ENCODE data around the gene HSPA12B. TPM values are rescaled to one million over a fixed set of nuclear protein-coding genes. Genes with fewer than 3 reads are reported as not detected.

The HSPA12B gene
- total RNA-seq, 6 donors from 2014 or later = 18.4 to 53.7 (median 21.5) TPM

GRCh38 chr20:3734111-3734843 lies 1.8 kb downstream of the HSPA12B start:
- WGBS, 2 donors = 41 to 51% methylated on average over 10 to 12 of the region's 12 CpGs
- peak in 1 of 2 donors; percentile 46 for ATAC-seq (ENCODE audit: low FRiP score in 2 of 2)
- Histone ChIP-seq H3K4me1 (peaks cover 51 to 77% (median 54%) of the 10 kb centered on the region in 4 donors), H3K27ac (peak overlapping the region; percentile 80 to 89 (median 84)), H3K4me3 (peak overlapping the region in 3 of 4 donors; percentile 52 to 57 (median 53)), H3K36me3 (peaks cover 0 to 7% (median 0%) of the 10 kb centered on the region in 4 donors), H3K27me3 (peaks cover 0 to 13% (median 2%) of the 10 kb centered on the region in 4 donors), H3K9me3 (no peaks in the 10 kb centered on the region)
- TF ChIP-seq, protein P1, sequence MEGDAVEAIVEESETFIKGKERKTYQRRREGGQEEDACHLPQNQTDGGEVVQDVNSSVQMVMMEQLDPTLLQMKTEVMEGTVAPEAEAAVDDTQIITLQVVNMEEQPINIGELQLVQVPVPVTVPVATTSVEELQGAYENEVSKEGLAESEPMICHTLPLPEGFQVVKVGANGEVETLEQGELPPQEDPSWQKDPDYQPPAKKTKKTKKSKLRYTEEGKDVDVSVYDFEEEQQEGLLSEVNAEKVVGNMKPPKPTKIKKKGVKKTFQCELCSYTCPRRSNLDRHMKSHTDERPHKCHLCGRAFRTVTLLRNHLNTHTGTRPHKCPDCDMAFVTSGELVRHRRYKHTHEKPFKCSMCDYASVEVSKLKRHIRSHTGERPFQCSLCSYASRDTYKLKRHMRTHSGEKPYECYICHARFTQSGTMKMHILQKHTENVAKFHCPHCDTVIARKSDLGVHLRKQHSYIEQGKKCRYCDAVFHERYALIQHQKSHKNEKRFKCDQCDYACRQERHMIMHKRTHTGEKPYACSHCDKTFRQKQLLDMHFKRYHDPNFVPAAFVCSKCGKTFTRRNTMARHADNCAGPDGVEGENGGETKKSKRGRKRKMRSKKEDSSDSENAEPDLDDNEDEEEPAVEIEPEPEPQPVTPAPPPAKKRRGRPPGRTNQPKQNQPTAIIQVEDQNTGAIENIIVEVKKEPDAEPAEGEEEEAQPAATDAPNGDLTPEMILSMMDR (IDR thresholded peaks at IDR 0.05) = no peak
- TF ChIP-seq EP300 (IDR thresholded peaks at IDR 0.05) (peak in 1 of 4 donors; percentile 32), POLR2A (IDR thresholded peaks at IDR 0.05) (no peak), POLR2AphosphoS5 (IDR thresholded peaks at IDR 0.05) (peak; percentile 15 to 30)
- peak in 1 of 2 donors; percentile 72 for DNase-seq

GRCh38 chr20:3735768-3736167 lies 3.3 kb downstream of the HSPA12B start:
- peaks cover 53 to 83% (median 57%) of the 10 kb centered on the region in 4 donors for H3K4me1 ChIP-seq
- H3K27ac ChIP-seq = peak overlapping the region in 2 of 4 donors; percentile 61 to 69
- no peak for DNase-seq

DNA sequence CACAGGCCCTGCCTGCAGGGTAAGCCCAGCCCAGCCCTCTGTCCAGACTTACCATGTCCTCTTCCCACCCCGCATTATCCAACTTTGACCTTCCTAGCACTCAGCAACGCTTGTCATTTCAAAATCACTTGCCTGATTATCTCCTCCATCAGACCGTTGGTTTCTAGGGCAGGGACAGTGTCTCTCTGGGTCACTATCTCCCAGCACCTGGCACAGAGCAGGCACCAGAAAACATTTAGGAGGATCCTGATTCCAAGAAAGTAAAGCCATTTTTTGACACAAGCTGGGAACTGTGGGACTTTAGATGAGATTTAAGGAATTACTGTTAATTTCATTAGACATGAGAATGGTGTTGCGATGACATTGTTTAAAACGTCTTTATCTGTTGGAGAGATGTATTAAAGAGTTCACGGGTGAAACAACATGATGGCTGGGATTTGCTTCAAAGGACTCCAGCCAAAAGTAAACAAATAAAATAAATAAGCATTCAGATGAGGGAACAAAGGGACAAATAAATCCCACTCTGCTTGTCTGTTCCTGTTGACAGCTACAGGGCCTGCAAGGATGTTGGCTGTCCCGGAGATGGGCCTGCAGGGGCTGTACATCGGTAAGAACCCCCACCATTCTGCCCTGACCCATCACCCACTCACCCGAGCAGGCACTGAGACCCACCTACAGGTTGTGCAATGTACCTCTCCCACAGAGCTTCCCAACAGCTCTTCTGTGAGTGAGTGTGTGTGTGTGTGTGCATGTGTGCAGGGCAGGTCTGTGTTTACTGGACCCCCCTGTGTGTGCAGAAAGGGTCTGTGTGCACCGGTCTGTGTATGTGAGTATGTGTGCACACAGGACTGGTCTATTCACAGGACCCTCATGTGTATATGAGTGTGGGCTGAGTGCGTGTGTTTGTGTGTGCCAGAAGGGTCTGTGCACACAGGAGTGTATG lies 5.9 kb downstream of the HSPA12B start:
- H3K9me3 ChIP-seq = no peaks in the 10 kb centered on the region
- peaks cover 0 to 17% (median 0%) of the 10 kb centered on the region in 4 donors for H3K36me3 ChIP-seq
- TF ChIP-seq, protein P1 (IDR thresholded peaks at IDR 0.05) = no peak
- TF ChIP-seq EP300 (IDR thresholded peaks at IDR 0.05) (no peak), POLR2A (IDR thresholded peaks at IDR 0.05) (no peak)
- H3K4me3 ChIP-seq = peak overlapping the region in 2 of 4 donors; percentile 18 to 29
- ATAC-seq (ENCODE audit: low FRiP score in 2 of 2) = no peak
- 47 to 55% methylated on average over 9 to 11 of the region's 11 CpGs for WGBS, 2 donors
- no peaks in the 10 kb centered on the region for H3K27me3 ChIP-seq
- DNase-seq = no peak
- peak overlapping the region in 2 of 4 donors; percentile 69 to 74 for H3K27ac ChIP-seq
- H3K4me1 ChIP-seq = peaks cover 56 to 64% (median 63%) of the 10 kb centered on the region in 4 donors

More at GRCh38 chr20:3735768-3736167, 3.3 kb downstream of the HSPA12B start:
- Histone ChIP-seq H3K36me3 (peaks cover 0 to 7% (median 0%) of the 10 kb centered on the region in 4 donors), H3K27me3 (peaks cover 0 to 13% (median 2%) of the 10 kb centered on the region in 4 donors), H3K4me3 (no peak overlapping the region), H3K9me3 (no peaks in the 10 kb centered on the region)
- no peak for ATAC-seq (ENCODE audit: low FRiP score in 2 of 2)
- TF ChIP-seq, protein P1 (IDR thresholded peaks at IDR 0.05) = no peak
- TF ChIP-seq EP300 (IDR thresholded peaks at IDR 0.05) (no peak), POLR2A (IDR thresholded peaks at IDR 0.05) (no peak), POLR2AphosphoS5 (IDR thresholded peaks at IDR 0.05) (no peak)
- WGBS, 2 donors = 56 to 72% methylated on average over 3 to 4 of the region's 4 CpGs

GRCh38 chr20:3739054-3739925 lies 6.8 kb downstream of the HSPA12B start:
- TF ChIP-seq, protein P1 (IDR thresholded peaks at IDR 0.05) = no peak
- TF ChIP-seq POLR2A (IDR thresholded peaks at IDR 0.05) (no peak), POLR2AphosphoS5 (IDR thresholded peaks at IDR 0.05) (peak in 1 of 2 donors; percentile 70), EP300 (IDR thresholded peaks at IDR 0.05) (peak in 2 of 4 donors; percentile 3 to 35)
- Histone ChIP-seq H3K27me3 (no peaks in the 10 kb centered on the region), H3K36me3 (peaks cover 0 to 26% (median 0%) of the 10 kb centered on the region in 4 donors), H3K9me3 (no peaks in the 10 kb centered on the region), H3K4me3 (peak overlapping the region in 2 of 4 donors; percentile 18 to 29), H3K27ac (peak overlapping the region; percentile 75 to 91 (median 80)), H3K4me1 (peaks cover 56 to 60% (median 60%) of the 10 kb centered on the region in 4 donors)
- DNase-seq (peak in 1 of 2 donors; percentile 36), ATAC-seq (ENCODE audit: low FRiP score in 2 of 2) (peak; percentile 9 to 60)
- WGBS, 2 donors = 60 to 79% methylated on average over 11 to 19 of the region's 19 CpGs

All from upper lobe of left lung (tissue), 6 donors.